Gastroesophageal sphincter (tissue), 3 donors: ENCODE results near the gene DDAH2.

Experiments used
- CTCF ChIP-seq, 4 experiments: fragments of 200-600 bp in 2 of 4; fragments of 450-650 bp in 2 of 4; sonication (generic) in 1 of 4; IDR thresholded peaks; one replicate each; pipeline ENCODE4 v1.5.1; 2017 to 2019; ENCODE audit warnings: antibody characterized with exemption in 4 of 4, mild to moderate bottlenecking in 2 of 4, moderate library complexity in 2 of 4
- EP300 ChIP-seq: sonication (generic); formaldehyde crosslinking; IDR thresholded peaks from one replicate; pipeline ENCODE4 v1.6.1; 2017; ENCODE audit warnings: antibody characterized with exemption, mild to moderate bottlenecking
- POLR2A ChIP-seq, 2 donors: fragments of 450-650 bp; IDR thresholded peaks; one replicate each; pipeline ENCODE4 v1.6.1; 2017; ENCODE audit warnings: antibody characterized with exemption in 2 of 2, mild to moderate bottlenecking in 2 of 2, moderate library complexity in 1 of 2

GRCh38 chr6:31697555-31697954, 31.5 kb downstream of the DDAH2 start:
- TF ChIP-seq POLR2A (IDR thresholded peaks at IDR 0.05) (no peak), CTCF (IDR thresholded peaks at IDR 0.05) (no peak), EP300 (no peak)
